AML-193 (cell line): ENCODE results near the gene SUFU.

ENCODE experiments used
- DNase-seq, 2 experiments: peaks; one replicate each; lab custom pipeline; 2025; lab: John Stamatoyannopoulos, UW

SUFU gene

DNA sequence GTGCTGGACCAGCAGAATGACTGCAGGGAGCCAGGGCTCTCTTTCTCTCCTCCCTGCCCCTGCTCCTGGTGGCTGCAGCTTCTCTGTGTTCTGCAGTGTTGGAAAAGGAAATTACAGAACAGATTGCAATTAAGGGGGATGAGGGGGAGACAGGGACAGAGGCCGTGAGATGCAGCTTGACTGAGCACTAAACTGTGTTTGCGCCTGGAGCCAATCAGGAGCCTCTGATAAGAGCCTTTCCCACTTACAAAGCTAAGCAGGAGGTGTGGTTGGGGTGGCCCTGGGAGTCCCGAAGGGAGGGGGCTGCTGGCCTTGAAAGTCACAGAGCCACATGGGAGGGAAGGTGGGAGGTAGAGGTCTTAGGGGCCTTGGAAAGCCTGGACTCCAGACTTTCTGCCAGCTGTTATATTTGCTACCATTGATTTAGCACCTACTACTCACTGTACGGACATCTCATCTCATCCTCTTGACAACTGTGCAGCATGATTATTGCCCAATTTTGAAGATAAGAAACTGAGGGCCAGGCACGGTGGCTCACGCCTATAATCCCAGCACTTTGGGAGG is 167.2 kb downstream of the SUFU start:
- DNase-seq = no peak

DNA sequence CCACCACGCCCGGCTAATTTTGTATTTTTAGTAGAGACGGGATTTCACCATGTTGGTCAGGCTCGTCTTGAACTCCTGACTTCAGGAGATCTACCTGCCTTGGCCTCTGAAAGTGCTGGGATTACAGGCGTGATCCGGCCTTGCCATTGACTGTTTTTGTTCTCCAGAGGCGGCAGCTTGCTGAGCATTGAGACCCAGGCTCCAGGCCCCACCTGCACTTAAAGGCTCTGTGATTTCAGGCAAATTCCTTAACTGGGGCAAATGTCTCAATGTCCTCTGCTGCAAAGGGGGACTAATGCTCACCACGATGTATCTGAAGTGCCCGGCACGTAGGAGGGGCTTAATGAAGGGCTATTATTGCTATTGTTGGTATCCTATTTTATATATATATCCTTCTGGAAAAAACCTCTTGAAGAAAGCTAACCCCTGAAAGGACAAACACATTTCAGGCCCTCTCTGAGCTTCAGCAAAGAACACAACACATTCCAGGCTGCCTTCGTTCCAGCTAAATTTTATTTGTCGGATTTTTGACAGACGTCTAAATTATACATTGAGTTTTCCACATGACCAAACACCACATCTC is 169.6 kb downstream of the SUFU start:
- no peak for DNase-seq

DNA sequence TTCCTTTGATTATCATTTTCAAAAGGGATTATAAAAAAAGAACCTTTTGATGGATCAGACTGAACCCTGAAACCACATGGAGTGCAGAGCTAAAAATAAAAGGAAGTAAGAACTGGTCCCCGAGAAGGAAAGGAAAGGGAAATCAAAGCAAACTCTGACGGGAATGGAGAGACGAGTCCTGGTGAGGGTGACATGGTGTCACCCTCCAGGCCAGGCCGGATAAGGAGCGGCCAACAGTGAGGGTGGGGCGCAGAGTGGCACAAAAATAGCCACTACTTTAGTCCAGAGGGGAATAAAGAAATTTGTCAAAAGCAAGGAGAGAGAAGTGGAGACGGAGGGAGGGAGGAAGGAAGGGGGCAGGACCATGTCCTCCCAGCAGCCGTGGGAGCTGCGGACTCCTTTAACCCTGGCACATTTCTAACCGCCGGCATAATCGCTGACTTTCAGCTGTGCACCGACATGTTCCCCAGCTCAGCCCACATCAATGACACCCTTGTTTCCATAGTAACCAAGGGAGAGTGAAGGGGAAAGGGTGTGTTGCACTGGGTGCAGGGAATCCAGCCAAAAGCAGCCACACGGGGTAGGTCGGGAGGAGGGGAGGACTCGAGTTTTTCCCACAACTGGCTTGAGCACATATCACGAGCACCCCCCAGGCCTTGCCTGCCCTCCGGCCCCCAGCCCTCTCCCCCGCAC is 170.2 kb downstream of the SUFU start:
- DNase-seq = peak; percentile 2 to 13

DNA sequence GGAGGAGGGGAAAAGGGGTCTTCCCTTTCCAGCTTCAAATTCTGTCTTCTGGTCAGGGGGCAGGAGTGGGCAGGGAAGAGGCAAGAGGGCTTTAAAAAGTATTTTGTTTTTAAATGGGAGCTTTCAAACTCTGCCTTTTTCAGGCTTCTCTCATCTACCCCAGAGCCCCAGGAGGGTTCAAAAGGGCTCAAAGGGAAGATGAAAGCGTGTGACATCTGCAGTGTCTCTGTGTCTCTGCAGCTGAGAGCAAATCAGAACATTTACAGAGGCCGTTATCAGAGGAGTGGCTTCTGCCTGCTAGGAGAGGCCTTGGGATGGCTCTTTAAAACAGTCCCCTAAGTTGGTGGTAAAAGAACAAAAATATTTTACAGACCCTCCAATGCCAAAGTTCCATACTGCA is 170.8 kb downstream of the SUFU start:
- no peak for DNase-seq

- DNase-seq = no peak
Observed at GRCh38 chr10:102675011-102675665, 171.4 kb downstream of the SUFU start.

DNA sequence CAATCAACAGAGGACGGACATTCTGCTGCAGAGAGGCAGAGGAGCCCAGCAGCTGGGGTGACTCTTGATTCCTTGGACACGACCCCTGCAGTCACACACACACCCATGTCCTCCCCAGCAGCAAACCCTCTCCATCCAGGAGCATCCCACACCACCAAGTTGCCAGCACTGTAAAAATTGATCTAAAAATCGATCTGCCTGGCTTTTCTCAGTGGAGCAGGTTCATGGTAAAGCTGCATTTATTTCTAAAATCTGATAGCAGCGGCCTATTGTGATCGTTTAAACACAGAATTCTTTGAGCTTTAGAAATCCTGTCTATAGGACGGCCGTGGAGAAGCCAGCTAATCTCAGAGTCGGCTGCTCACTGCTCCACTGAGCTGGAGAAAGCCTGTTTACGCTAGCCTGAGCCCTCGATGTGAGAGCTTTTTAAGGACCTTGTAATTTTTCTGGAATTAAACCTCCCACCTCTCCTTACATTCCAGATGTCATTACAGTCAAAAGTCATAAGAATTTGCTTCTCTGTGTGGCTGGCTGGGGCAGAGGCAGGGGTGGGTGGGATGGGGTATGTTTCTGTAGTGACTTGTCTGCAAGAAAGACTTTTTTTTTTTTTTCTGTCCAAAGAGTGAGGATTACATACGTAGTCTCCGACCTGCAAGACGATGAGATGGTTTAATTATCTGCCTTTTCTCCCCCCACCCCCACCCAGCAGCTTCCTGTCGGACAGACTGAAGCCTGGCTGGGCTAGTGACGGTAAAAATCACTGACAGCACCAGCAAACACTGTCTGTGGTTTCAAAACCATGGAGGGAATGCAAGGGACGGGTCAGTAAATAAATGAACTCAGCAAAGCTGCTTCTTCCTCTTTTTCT is 172.1 kb downstream of the SUFU start:
- peak; percentile 66 to 69 for DNase-seq

DNA sequence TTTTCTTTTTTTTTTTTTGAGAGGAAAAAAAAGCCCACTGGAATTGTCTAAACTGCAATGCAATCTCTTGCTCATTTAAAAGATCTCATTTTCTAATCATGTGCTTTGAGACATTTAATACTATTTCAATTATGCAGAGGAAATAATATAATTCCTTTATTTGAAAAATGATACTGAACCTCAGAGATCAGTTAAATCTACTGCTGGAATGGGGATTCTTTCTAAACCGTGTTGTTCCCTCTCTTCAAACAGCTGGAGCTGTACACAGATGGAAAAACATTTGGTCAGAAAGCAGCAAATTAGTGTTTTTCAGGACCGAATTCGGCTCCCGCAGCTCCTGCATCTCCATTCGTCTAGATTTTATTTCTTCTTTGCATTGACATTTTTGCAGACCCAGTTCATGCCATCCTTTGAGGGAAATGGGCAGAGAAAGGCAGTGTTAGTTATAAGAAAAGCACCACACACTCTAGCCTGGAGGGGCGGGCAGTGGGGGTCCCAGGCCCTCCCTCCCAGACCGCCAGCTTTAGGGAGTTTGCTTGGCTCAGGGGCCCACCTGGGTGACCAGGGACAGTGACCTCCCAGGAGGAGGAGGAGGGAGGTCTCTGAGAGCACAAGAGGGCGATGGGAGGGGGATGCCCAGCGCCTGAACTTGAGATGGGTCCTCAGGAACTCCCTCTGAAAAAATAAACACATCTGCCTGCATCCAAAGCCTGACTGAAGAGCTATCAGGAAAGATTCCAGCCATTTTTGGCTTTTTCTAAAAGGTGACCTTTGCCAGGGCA is 173.0 kb downstream of the SUFU start:
- DNase-seq = no peak

DNA sequence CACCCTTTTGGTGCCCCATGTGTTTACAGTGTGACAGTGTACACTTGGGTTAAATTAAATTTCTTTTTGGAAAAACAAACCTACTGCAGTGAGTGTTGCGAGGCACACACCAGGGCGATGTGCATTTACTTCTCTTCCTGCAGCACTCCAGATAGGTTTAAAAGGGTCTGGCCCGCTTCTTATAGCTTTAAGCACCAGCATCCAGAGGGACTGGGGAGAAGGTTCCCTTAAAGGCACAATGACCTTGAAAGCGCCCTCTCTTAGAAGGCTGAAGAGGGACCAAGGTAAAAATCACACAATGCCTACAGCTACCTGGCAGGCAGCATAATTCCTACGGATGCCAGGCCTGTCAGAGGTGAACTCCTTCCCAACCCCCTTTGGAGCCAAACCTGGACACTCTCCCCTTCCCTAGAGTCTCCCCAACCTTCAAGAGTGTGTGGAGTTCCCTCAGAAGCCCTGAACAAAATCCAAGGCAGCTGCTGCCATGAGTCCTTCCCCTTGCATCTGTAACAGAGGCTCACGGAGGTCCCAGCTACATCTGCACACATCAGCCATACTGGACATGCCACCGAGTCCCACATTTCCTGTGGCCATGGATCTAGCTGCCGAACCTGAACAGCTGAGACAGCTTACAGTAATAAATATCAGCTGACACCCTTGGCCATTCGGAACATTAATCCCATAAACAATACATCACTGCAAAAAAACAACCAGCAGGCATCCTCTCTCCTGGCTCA is 173.7 kb downstream of the SUFU start:
- no peak for DNase-seq

- DNase-seq = no peak
Observed at GRCh38 chr10:102678068-102678400, 174.3 kb downstream of the SUFU start.

DNA sequence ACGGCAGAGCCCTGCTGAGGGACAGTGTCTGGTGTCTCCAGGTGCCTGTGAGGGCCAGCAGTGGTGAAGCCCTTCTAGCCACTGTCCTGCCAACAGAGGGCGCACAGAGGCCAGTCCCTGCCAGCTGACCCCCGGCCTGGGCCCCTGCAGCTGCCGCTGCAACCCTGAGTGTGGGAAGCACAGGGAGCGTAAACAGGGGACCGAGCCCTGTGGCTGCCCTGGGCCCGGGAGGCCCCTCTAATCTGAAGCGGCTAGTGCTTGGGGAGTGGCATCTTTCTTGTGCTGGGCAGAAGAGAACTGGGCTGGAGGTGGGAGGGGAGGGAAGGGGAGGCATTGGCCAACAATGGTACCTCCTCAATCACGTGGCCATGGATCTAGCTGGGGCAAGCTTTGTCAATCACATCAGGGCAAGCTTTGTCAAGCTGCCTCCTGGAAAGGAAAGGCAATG is 175.1 kb downstream of the SUFU start:
- DNase-seq = peak; percentile 19 to 30

DNA sequence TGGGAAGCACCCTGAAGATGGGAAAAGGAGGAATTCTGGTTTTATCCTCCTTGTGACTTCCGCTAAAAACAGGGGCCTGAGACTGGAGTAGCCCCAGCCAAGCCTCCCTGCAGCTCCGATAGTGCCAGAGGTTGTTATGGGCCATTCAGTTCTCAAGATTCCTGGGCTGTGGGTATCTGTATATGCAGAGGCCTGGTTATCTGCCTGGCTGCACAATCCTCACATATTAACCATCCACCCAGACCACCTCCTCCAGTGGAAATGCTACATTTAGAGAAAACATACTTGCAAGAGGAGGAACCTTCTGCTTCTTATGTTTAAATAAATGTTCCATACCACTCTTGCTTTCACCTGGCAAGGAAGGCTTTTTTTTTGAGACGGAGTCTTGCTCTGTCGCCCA is 175.8 kb downstream of the SUFU start:
- DNase-seq = no peak

DNA sequence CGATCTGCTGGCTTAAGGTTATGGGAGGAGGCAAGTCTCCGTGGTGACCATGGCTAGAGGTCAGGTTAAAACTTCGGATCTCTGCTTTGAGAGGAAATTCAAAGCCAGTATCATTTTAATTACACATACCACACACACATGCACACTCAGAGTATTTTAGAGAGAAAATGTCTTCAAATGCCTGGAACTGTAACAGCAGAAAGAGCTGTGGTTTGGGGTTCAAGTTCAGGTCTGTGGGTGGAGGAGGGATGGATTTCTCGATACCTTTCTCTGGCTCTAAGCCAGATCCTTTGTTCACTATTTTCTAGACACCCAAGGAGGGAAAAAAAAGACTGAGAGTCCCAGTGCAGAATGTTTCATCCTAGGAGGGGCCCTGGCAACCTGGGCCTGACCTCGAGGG is 177.9 kb downstream of the SUFU start:
- DNase-seq = no peak

GRCh38 chr10:102682416-102682815 is 178.6 kb downstream of the SUFU start:
- no peak for DNase-seq

DNA sequence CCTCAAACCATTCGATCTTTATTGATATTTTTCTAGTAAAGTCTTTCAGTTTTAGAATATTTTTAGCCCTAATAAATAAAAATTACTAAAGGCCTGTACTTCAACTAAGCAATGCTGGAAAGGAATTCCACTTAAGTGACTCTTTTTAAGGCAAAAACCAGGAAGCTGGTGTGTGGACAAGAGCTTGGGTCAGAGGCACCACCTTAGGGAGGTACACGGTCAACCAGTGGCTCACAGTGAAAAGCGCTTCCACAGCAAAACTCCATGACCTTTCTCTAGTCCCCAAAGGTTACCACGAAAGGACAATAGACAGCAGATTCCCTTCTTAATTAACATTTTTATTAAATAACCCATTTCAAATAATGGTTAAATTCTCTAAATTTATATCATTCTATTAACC is 179.2 kb downstream of the SUFU start:
- DNase-seq = no peak
